ENCODE data around the gene KRTCAP3. TPM values are rescaled to one million over a fixed set of nuclear protein-coding genes. Genes with fewer than 3 reads are reported as not detected.

KRTCAP3 gene
- total and polyA plus RNA-seq, 2 of the 8 experiments (the other 6 are each of a cell fraction or from before 2014, with no cell fraction given) = 55.4 to 72.5 TPM

GRCh38 chr2:27408601-27409320 is 33.4 kb upstream of the KRTCAP3 start:
- Histone ChIP-seq H2BK12ac (ENCODE audit: low read depth, low read length) (no peak overlapping the region), H3K9me3 (ENCODE audit: insufficient read depth in 2 of 2, low read depth in 1 of 2, low read length in 1 of 2) (no peaks in the 10 kb centered on the region), H3K14ac (ENCODE audit: insufficient read length) (no peak overlapping the region), H4K8ac (ENCODE audit: extremely low read depth, insufficient read depth, low read length) (peak overlapping the region; percentile 95), H2AK5ac (ENCODE audit: low read depth, low read length) (no peak overlapping the region), H4K5ac (ENCODE audit: insufficient read length, low read depth, low read length) (peak overlapping the region; percentile 16), H4K20me1 (replicated peaks in 1 of 2; ENCODE audit: control insufficient read depth in 1 of 2, insufficient read depth in 2 of 2, low read length in 2 of 2) (peaks cover 3 to 6% of the 10 kb centered on the region in 2 experiments), H3K56ac (replicated peaks; ENCODE audit: insufficient read length, low read depth, low read length) (peak overlapping the region; percentile 78), H3K23me2 (ENCODE audit: low read depth, low read length) (peaks cover 7% of the 10 kb centered on the region), H3K4me1 (replicated peaks in 1 of 4; ENCODE audit: control insufficient read depth in 3 of 4, insufficient read depth in 4 of 4, low read length in 3 of 4) (peaks cover 0 to 5% (median 3%) of the 10 kb centered on the region in 4 experiments; a peak in 4 of 7 replicates), H3K79me2 (ENCODE audit: control insufficient read depth in 1 of 2, insufficient read depth in 2 of 2, low read length in 2 of 2) (peaks cover 26 to 54% of the 10 kb centered on the region in 2 experiments), H3K23ac (ENCODE audit: insufficient read length) (no peak overlapping the region), H2BK15ac (ENCODE audit: low read length) (no peak overlapping the region), H3K9ac (replicated peaks in 1 of 4; ENCODE audit: extremely low read depth in 1 of 4, low read depth in 3 of 4, low read length in 3 of 4) (peak overlapping the region; percentile 74 to 91 (median 86)), H2AFZ (ENCODE audit: low read length) (no peak overlapping the region), H2BK5ac (ENCODE audit: low read depth, low read length) (peak overlapping the region; percentile 87), H2BK120ac (replicated peaks; ENCODE audit: low read depth, low read length) (no peak overlapping the region), H3K4me3 (ENCODE audit: extremely low read depth in 1 of 4, insufficient read depth in 2 of 4, low read depth in 3 of 4, low read length in 4 of 4) (peak overlapping the region; percentile 68 to 96 (median 92)), H3K4me2 (ENCODE audit: insufficient read depth in 1 of 2, low read depth in 2 of 2, low read length in 2 of 2) (peak overlapping the region; percentile 70 to 87; a peak in 3 of 4 replicates), H3K18ac (ENCODE audit: extremely low read depth, low read length) (0 out of 2 replicates have a peak overlapping the region, but pooled peaks have one; percentile 51), H2BK20ac (ENCODE audit: low read length) (no peak overlapping the region), H4K91ac (replicated peaks; ENCODE audit: insufficient read length, low read length) (peak overlapping the region; percentile 32), H3K36me3 (ENCODE audit: control insufficient read depth in 2 of 4, insufficient read depth in 4 of 4, low read length in 3 of 4) (peaks cover 0 to 4% (median 0%) of the 10 kb centered on the region in 4 experiments; a peak in 2 of 8 replicates), H3K79me1 (ENCODE audit: low read depth, low read length) (no peaks in the 10 kb centered on the region), H3K27me3 (replicated peaks in 1 of 4; ENCODE audit: control insufficient read depth in 3 of 4, extremely low read depth in 1 of 4, insufficient read depth in 3 of 4, low read length in 3 of 4) (no peaks in the 10 kb centered on the region), H3K27ac (ENCODE audit: low read depth, low read length) (peak overlapping the region; percentile 78), H3K4ac (replicated peaks; ENCODE audit: insufficient read length, low read depth, low read length) (peak overlapping the region; percentile 41)
- 3% methylated on average over 27 of the region's 33 CpGs; no CpG with 5 or more reads in 1 of the 2 experiments for WGBS, 2 experiments (ENCODE audit: extremely low coverage in 1 of 2, insufficient coverage in 1 of 2, insufficient read length in 1 of 2, insufficient replicate concordance in 2 of 2, low coverage in 1 of 2, low lambda C conversion rate in 2 of 2, missing lambda C conversion rate in 1 of 2)
- POLR2A ChIA-PET (ENCODE audit: partially characterized antibody) = interaction anchor here (0.9 to 4.1 kb wide), 19 partner anchors 10 to 255 kb away, joined by 3 to 48 read pairs (median 5); partner anchors contain the start of genes CCDC121, EIF2B4, FNDC4 and GPN1
- CTCF ChIA-PET (ENCODE audit: partially characterized antibody) = interaction anchor here (0.6 to 2.7 kb wide), 10 partner anchors 11 to 375 kb away, joined by 3 to 8 read pairs (median 4); no protein-coding TSS in a partner anchor
- DNase-seq (ENCODE audit: low read depth in 1 of 2, low spot score in 2 of 2) = no peak
- TF ChIP-seq CTBP2 (IDR thresholded peaks at IDR 0.05; ENCODE audit: borderline replicate concordance, insufficient read depth, insufficient read length, low read length) (no peak), SAP30 (IDR thresholded peaks at IDR 0.05; ENCODE audit: insufficient read depth, insufficient replicate concordance, low read length) (peak; percentile 39), RBBP5 (IDR thresholded peaks at IDR 0.05; ENCODE audit: borderline replicate concordance, low read depth, low read length) (peak; percentile 68; the same call in 1 of the 2 replicates), YY1 (IDR thresholded peaks at IDR 0.05; ENCODE audit: low read depth, low read length) (0 out of 2 replicates have a peak, but pooled peaks have one; percentile 26), SUZ12 (IDR thresholded peaks at IDR 0.05; ENCODE audit: low read length) (no peak), POLR2A (IDR thresholded peaks at IDR 0.05; ENCODE audit: control extremely low read depth in 1 of 2, low read depth in 2 of 2, low read length in 2 of 2) (no peak)
- TF ChIP-seq, protein P1, sequence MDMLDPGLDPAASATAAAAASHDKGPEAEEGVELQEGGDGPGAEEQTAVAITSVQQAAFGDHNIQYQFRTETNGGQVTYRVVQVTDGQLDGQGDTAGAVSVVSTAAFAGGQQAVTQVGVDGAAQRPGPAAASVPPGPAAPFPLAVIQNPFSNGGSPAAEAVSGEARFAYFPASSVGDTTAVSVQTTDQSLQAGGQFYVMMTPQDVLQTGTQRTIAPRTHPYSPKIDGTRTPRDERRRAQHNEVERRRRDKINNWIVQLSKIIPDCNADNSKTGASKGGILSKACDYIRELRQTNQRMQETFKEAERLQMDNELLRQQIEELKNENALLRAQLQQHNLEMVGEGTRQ (IDR thresholded peaks at IDR 0.05; ENCODE audit: low read length) = no peak
- TF ChIP-seq, protein P2, sequence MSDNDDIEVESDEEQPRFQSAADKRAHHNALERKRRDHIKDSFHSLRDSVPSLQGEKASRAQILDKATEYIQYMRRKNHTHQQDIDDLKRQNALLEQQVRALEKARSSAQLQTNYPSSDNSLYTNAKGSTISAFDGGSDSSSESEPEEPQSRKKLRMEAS (IDR thresholded peaks at IDR 0.05) = 0 out of 2 replicates have a peak, but pooled peaks have one; percentile 12
- no peak for FAIRE-seq
